ENCODE data around the gene ANKS1A. TPM values are rescaled to one million over a fixed set of nuclear protein-coding genes. Genes with fewer than 3 reads are reported as not detected.

Gene ANKS1A
- total RNA-seq, 1 donor from 2014 or later, result 17.2 TPM

GRCh38 chr6:34852406-34853085, 36.5 kb upstream of the ANKS1A start:
- DNase-seq (ENCODE audit: low spot score), result no peak
- Mint-ChIP-seq H3K36me3 (ENCODE audit: low read depth) (peaks cover 41% of the 10 kb centered on the region), H3K4me3 (ENCODE audit: unreplicated experiment) (no peak overlapping the region), H3K27me3 (ENCODE audit: low read depth) (no peaks in the 10 kb centered on the region), H3K27ac (ENCODE audit: unreplicated experiment) (no peak overlapping the region), H3K4me1 (ENCODE audit: low read depth) (peaks cover 5% of the 10 kb centered on the region), H3K9me3 (ENCODE audit: low read depth) (no peaks in the 10 kb centered on the region)
- TF ChIP-seq CTCF (IDR thresholded peaks at IDR 0.05), result no peak

GRCh38 chr6:34855463-34855862, 33.6 kb upstream of the ANKS1A start:
- no peak for TF ChIP-seq CTCF (IDR thresholded peaks at IDR 0.05)
- Mint-ChIP-seq H3K36me3 (ENCODE audit: low read depth) (peaks cover 55% of the 10 kb centered on the region), H3K4me3 (ENCODE audit: unreplicated experiment) (no peak overlapping the region), H3K27me3 (ENCODE audit: low read depth) (no peaks in the 10 kb centered on the region), H3K27ac (ENCODE audit: unreplicated experiment) (no peak overlapping the region), H3K4me1 (ENCODE audit: low read depth) (peaks cover 5% of the 10 kb centered on the region), H3K9me3 (ENCODE audit: low read depth) (no peaks in the 10 kb centered on the region)
- no peak for DNase-seq (ENCODE audit: low spot score)

- Mint-ChIP-seq H3K4me1 (ENCODE audit: low read depth) (no peaks in the 10 kb centered on the region), H3K4me3 (ENCODE audit: unreplicated experiment) (no peak overlapping the region), H3K36me3 (ENCODE audit: low read depth) (peaks cover 52% of the 10 kb centered on the region), H3K9me3 (ENCODE audit: low read depth) (no peaks in the 10 kb centered on the region), H3K27me3 (ENCODE audit: low read depth) (no peaks in the 10 kb centered on the region), H3K27ac (ENCODE audit: unreplicated experiment) (no peak overlapping the region)
- DNase-seq (ENCODE audit: low spot score), result no peak
- TF ChIP-seq CTCF (IDR thresholded peaks at IDR 0.05), result peak; percentile 31
Observed at GRCh38 chr6:34858681-34859080, 30.4 kb upstream of the ANKS1A start.

GRCh38 chr6:34859951-34860350, 29.1 kb upstream of the ANKS1A start:
- H3K4me1 Mint-ChIP-seq (ENCODE audit: low read depth), result peaks cover 1% of the 10 kb centered on the region
- no peaks in the 10 kb centered on the region for H3K27me3 Mint-ChIP-seq (ENCODE audit: low read depth)
- peaks cover 56% of the 10 kb centered on the region for H3K36me3 Mint-ChIP-seq (ENCODE audit: low read depth)
- no peak overlapping the region for H3K27ac Mint-ChIP-seq (ENCODE audit: unreplicated experiment)
- no peak for TF ChIP-seq CTCF (IDR thresholded peaks at IDR 0.05)
- H3K9me3 Mint-ChIP-seq (ENCODE audit: low read depth), result no peaks in the 10 kb centered on the region
- no peak for DNase-seq (ENCODE audit: low spot score)
- no peak overlapping the region for H3K4me3 Mint-ChIP-seq (ENCODE audit: unreplicated experiment)

GRCh38 chr6:34860776-34861175, 28.3 kb upstream of the ANKS1A start:
- Mint-ChIP-seq H3K36me3 (ENCODE audit: low read depth) (peaks cover 52% of the 10 kb centered on the region), H3K4me1 (ENCODE audit: low read depth) (peaks cover 6% of the 10 kb centered on the region), H3K9me3 (ENCODE audit: low read depth) (no peaks in the 10 kb centered on the region), H3K27ac (ENCODE audit: unreplicated experiment) (no peak overlapping the region), H3K4me3 (ENCODE audit: unreplicated experiment) (no peak overlapping the region), H3K27me3 (ENCODE audit: low read depth) (no peaks in the 10 kb centered on the region)
- DNase-seq (ENCODE audit: low spot score), result no peak
- TF ChIP-seq CTCF (IDR thresholded peaks at IDR 0.05), result no peak

All from chondrocyte (in vitro differentiated cells).